ENCODE measurements around the gene FKBP1A.

FKBP1A gene

GRCh38 chr20:1420066-1420465 is 27.2 kb upstream of the FKBP1A start:
- Histone ChIP-seq H4K20me1 (ENCODE audit: insufficient read depth, low read length) (no peaks in the 10 kb centered on the region), H3K4me1 (ENCODE audit: insufficient read depth, low read length) (no peaks in the 10 kb centered on the region), H3K79me2 (ENCODE audit: insufficient read depth, low read length) (no peaks in the 10 kb centered on the region), H2AFZ (ENCODE audit: low read depth, low read length) (no peak overlapping the region), H3K9me3 (ENCODE audit: insufficient read depth, low read length, severe bottlenecking) (peaks cover 30% of the 10 kb centered on the region), H3K4me3 (ENCODE audit: low read depth in 1 of 2, low read length in 2 of 2) (no peak overlapping the region), H3K4me2 (ENCODE audit: insufficient read depth, low read length) (no peak overlapping the region), H3K9ac (ENCODE audit: low read depth, low read length) (no peak overlapping the region), H3K27ac (ENCODE audit: low read length) (no peak overlapping the region), H3K36me3 (ENCODE audit: insufficient read depth, low read length) (no peaks in the 10 kb centered on the region), H3K27me3 (ENCODE audit: insufficient read depth, low read length, poor library complexity) (no peaks in the 10 kb centered on the region)
- DNase-seq (no peak), ATAC-seq (ENCODE audit: insufficient read depth, low read depth) (no peak)
- no peak for TF ChIP-seq EZH2 (IDR thresholded peaks at IDR 0.05; ENCODE audit: borderline replicate concordance, low read depth, low read length, severe bottlenecking)
- no peak for TF ChIP-seq CTCF (IDR thresholded peaks at IDR 0.05; ENCODE audit: borderline replicate concordance, extremely low read depth, low read length, poor library complexity, severe bottlenecking)

- Histone ChIP-seq H3K36me3 (ENCODE audit: insufficient read depth, low read length) (no peaks in the 10 kb centered on the region), H2AFZ (ENCODE audit: low read depth, low read length) (no peak overlapping the region), H3K4me3 (ENCODE audit: low read depth in 1 of 2, low read length in 2 of 2) (no peak overlapping the region), H3K4me2 (ENCODE audit: insufficient read depth, low read length) (no peak overlapping the region), H3K9ac (ENCODE audit: low read depth, low read length) (no peak overlapping the region), H3K27me3 (ENCODE audit: insufficient read depth, low read length, poor library complexity) (no peaks in the 10 kb centered on the region), H3K79me2 (ENCODE audit: insufficient read depth, low read length) (no peaks in the 10 kb centered on the region), H3K27ac (ENCODE audit: low read length) (no peak overlapping the region), H4K20me1 (ENCODE audit: insufficient read depth, low read length) (no peaks in the 10 kb centered on the region), H3K4me1 (ENCODE audit: insufficient read depth, low read length) (no peaks in the 10 kb centered on the region), H3K9me3 (ENCODE audit: insufficient read depth, low read length, severe bottlenecking) (peaks cover 30% of the 10 kb centered on the region)
- ATAC-seq (ENCODE audit: insufficient read depth, low read depth) (no peak), DNase-seq (no peak)
- no peak for TF ChIP-seq EZH2 (IDR thresholded peaks at IDR 0.05; ENCODE audit: borderline replicate concordance, low read depth, low read length, severe bottlenecking)
- TF ChIP-seq CTCF (IDR thresholded peaks at IDR 0.05; ENCODE audit: borderline replicate concordance, extremely low read depth, low read length, poor library complexity, severe bottlenecking), result no peak
These were observed 25.5 kb upstream of the FKBP1A start for GRCh38 chr20:1418350-1418749.

- ATAC-seq (ENCODE audit: insufficient read depth, low read depth) (no peak), DNase-seq (no peak)
- Histone ChIP-seq H3K9me3 (ENCODE audit: insufficient read depth, low read length, severe bottlenecking) (peaks cover 30% of the 10 kb centered on the region), H3K4me1 (ENCODE audit: insufficient read depth, low read length) (no peaks in the 10 kb centered on the region), H3K27me3 (ENCODE audit: insufficient read depth, low read length, poor library complexity) (no peaks in the 10 kb centered on the region), H3K27ac (ENCODE audit: low read length) (no peak overlapping the region), H3K36me3 (ENCODE audit: insufficient read depth, low read length) (no peaks in the 10 kb centered on the region), H3K4me2 (ENCODE audit: insufficient read depth, low read length) (no peak overlapping the region), H4K20me1 (ENCODE audit: insufficient read depth, low read length) (no peaks in the 10 kb centered on the region), H3K9ac (ENCODE audit: low read depth, low read length) (no peak overlapping the region), H2AFZ (ENCODE audit: low read depth, low read length) (no peak overlapping the region), H3K4me3 (ENCODE audit: low read depth in 1 of 2, low read length in 2 of 2) (no peak overlapping the region), H3K79me2 (ENCODE audit: insufficient read depth, low read length) (no peaks in the 10 kb centered on the region)
- no peak for TF ChIP-seq CTCF (IDR thresholded peaks at IDR 0.05; ENCODE audit: borderline replicate concordance, extremely low read depth, low read length, poor library complexity, severe bottlenecking)
- TF ChIP-seq EZH2 (IDR thresholded peaks at IDR 0.05; ENCODE audit: borderline replicate concordance, low read depth, low read length, severe bottlenecking), result no peak
These were observed 24.9 kb upstream of the FKBP1A start for GRCh38 chr20:1417790-1418189.

- DNase-seq, result no peak
- Histone ChIP-seq H3K4me2 (ENCODE audit: insufficient read depth, low read length) (no peak overlapping the region), H3K36me3 (ENCODE audit: insufficient read depth, low read length) (no peaks in the 10 kb centered on the region), H3K27ac (ENCODE audit: low read length) (no peak overlapping the region), H3K4me1 (ENCODE audit: insufficient read depth, low read length) (no peaks in the 10 kb centered on the region), H3K4me3 (ENCODE audit: low read depth in 1 of 2, low read length in 2 of 2) (no peak overlapping the region), H3K9ac (ENCODE audit: low read depth, low read length) (no peak overlapping the region), H4K20me1 (ENCODE audit: insufficient read depth, low read length) (no peaks in the 10 kb centered on the region), H3K27me3 (ENCODE audit: insufficient read depth, low read length, poor library complexity) (peaks cover 2% of the 10 kb centered on the region), H2AFZ (ENCODE audit: low read depth, low read length) (no peak overlapping the region), H3K79me2 (ENCODE audit: insufficient read depth, low read length) (no peaks in the 10 kb centered on the region), H3K9me3 (ENCODE audit: insufficient read depth, low read length, severe bottlenecking) (peaks cover 30% of the 10 kb centered on the region)
- ATAC-seq (ENCODE audit: insufficient read depth, low read depth), result no peak
- TF ChIP-seq EZH2 (IDR thresholded peaks at IDR 0.05; ENCODE audit: borderline replicate concordance, low read depth, low read length, severe bottlenecking) (no peak), CTCF (IDR thresholded peaks at IDR 0.05; ENCODE audit: borderline replicate concordance, extremely low read depth, low read length, poor library complexity, severe bottlenecking) (no peak)
These were observed 24.4 kb upstream of the FKBP1A start for GRCh38 chr20:1417273-1417672.

All from DND-41 (cell line).